ENCODE measurements around the gene LRP3.
"Not testable (repeated sequence)": the region's sequence is repeated elsewhere in the genome, so short reads cannot be mapped to it uniquely, and the experiment has no call there.

The LRP3 gene

GRCh38 chr19:33203529-33203928 lies 9.4 kb downstream of the LRP3 start:
- no peak for DNase-seq

- no peak for DNase-seq
Observed at GRCh38 chr19:33204136-33204973, 10.2 kb downstream of the LRP3 start.

- no peak for DNase-seq
Observed at GRCh38 chr19:33205110-33205509, 11.0 kb downstream of the LRP3 start.

- DNase-seq = no peak
Observed at GRCh38 chr19:33205531-33206260, 11.6 kb downstream of the LRP3 start.

GRCh38 chr19:33206261-33207039 lies 12.3 kb downstream of the LRP3 start:
- no peak for DNase-seq

GRCh38 chr19:33207040-33207620 lies 13.0 kb downstream of the LRP3 start:
- no peak for DNase-seq

GRCh38 chr19:33207903-33208302 lies 13.8 kb downstream of the LRP3 start:
- no peak for DNase-seq

GRCh38 chr19:33208371-33208895 lies 14.3 kb downstream of the LRP3 start:
- no peak for DNase-seq

GRCh38 chr19:33208904-33209849 lies 15.0 kb downstream of the LRP3 start:
- no peak for DNase-seq

GRCh38 chr19:33209850-33210230 lies 15.7 kb downstream of the LRP3 start:
- not testable (repeated sequence) for DNase-seq

GRCh38 chr19:33210266-33210940 lies 16.3 kb downstream of the LRP3 start:
- no peak for DNase-seq

GRCh38 chr19:33211794-33212435 lies 17.8 kb downstream of the LRP3 start:
- DNase-seq = no peak

- DNase-seq = no peak
Observed at GRCh38 chr19:33212436-33213172, 18.5 kb downstream of the LRP3 start.

- DNase-seq = no peak
Observed at GRCh38 chr19:33214596-33214995, 20.5 kb downstream of the LRP3 start.

- no peak for DNase-seq
Observed at GRCh38 chr19:33215438-33216197, 21.5 kb downstream of the LRP3 start.

- DNase-seq = no peak
Observed at GRCh38 chr19:33216198-33216830, 22.2 kb downstream of the LRP3 start.

GRCh38 chr19:33217881-33218280 lies 23.8 kb downstream of the LRP3 start:
- no peak for DNase-seq

GRCh38 chr19:33219261-33219815 lies 25.2 kb downstream of the LRP3 start:
- DNase-seq = no peak
